ENCODE results near the gene DDX24.

- TF ChIP-seq CTCF (conservative IDR thresholded peaks at IDR 0.05 in 1 of 2, IDR thresholded peaks at IDR 0.05 in 1 of 2; ENCODE audit: extremely low read depth in 1 of 2, insufficient read depth in 1 of 2, low read depth in 1 of 2, low read length in 2 of 2) (no peak), EZH2 (IDR thresholded peaks at IDR 0.05; ENCODE audit: borderline replicate concordance, low read length) (no peak)
Observed at GRCh38 chr14:94029671-94030203, 51.3 kb downstream of the DDX24 start.
